GM12874 (cell line): Measurements from ENCODE around the gene SGSM1.

Experiments used
- CTCF ChIP-seq: IDR thresholded peaks from 2 replicates; pipeline ENCODE4 v1.5.1; 2011; ENCODE audit warnings: low read depth, mild to moderate bottlenecking, control low read depth, low read length, moderate library complexity; ENCODE audit not compliant: insufficient read depth

Gene SGSM1

GRCh38 chr22:24868979-24869378 is 63.0 kb downstream of the SGSM1 start:
- no peak for TF ChIP-seq CTCF

- TF ChIP-seq CTCF, result no peak
Measured at GRCh38 chr22:24871611-24872205, 65.7 kb downstream of the SGSM1 start.

- TF ChIP-seq CTCF, result no peak
Measured at GRCh38 chr22:24873226-24873625, 67.2 kb downstream of the SGSM1 start.

- TF ChIP-seq CTCF, result no peak
Measured at GRCh38 chr22:24875862-24876506, 70.0 kb downstream of the SGSM1 start.

GRCh38 chr22:24876700-24877099 is 70.7 kb downstream of the SGSM1 start:
- TF ChIP-seq CTCF, result no peak

GRCh38 chr22:24878969-24879368 is 73.0 kb downstream of the SGSM1 start:
- no peak for TF ChIP-seq CTCF

GRCh38 chr22:24883432-24883831 is 77.4 kb downstream of the SGSM1 start:
- no peak for TF ChIP-seq CTCF
